ENCODE measurements around the gene CRB1.

CRB1 gene

GRCh38 chr1:197439708-197440280, 171.7 kb downstream of the CRB1 start:
- H3K27me3 ChIP-seq (ENCODE audit: insufficient read depth, low read depth, severe bottlenecking) = no peaks in the 10 kb centered on the region
- TF ChIP-seq CTCF (IDR thresholded peaks at IDR 0.05; ENCODE audit: low read depth, low read length) = no peak
- no peak overlapping the region for H3K4me3 ChIP-seq (ENCODE audit: low read depth, low read length)
- no peaks in the 10 kb centered on the region for H3K36me3 ChIP-seq
- H3K27ac ChIP-seq = no peak overlapping the region
- H3K9me3 ChIP-seq (ENCODE audit: severe bottlenecking) = no peaks in the 10 kb centered on the region
- DNase-seq = no peak

GRCh38 chr1:197440715-197441114, 172.7 kb downstream of the CRB1 start:
- no peak for TF ChIP-seq CTCF (IDR thresholded peaks at IDR 0.05; ENCODE audit: low read depth, low read length)
- H3K4me3 ChIP-seq (ENCODE audit: low read depth, low read length) = no peak overlapping the region
- no peaks in the 10 kb centered on the region for H3K27me3 ChIP-seq (ENCODE audit: insufficient read depth, low read depth, severe bottlenecking)
- H3K9me3 ChIP-seq (ENCODE audit: severe bottlenecking) = no peaks in the 10 kb centered on the region
- H3K36me3 ChIP-seq = no peaks in the 10 kb centered on the region
- DNase-seq = no peak
- H3K27ac ChIP-seq = no peak overlapping the region

- Histone ChIP-seq H3K27ac (no peak overlapping the region), H3K4me3 (ENCODE audit: low read depth, low read length) (no peak overlapping the region)
These were observed 174.0 kb downstream of the CRB1 start for GRCh38 chr1:197441999-197442414.

GRCh38 chr1:197444755-197445154, 176.7 kb downstream of the CRB1 start:
- H3K27me3 ChIP-seq (ENCODE audit: insufficient read depth, low read depth, severe bottlenecking) = no peaks in the 10 kb centered on the region
- no peak overlapping the region for H3K4me3 ChIP-seq (ENCODE audit: low read depth, low read length)
- no peak for DNase-seq
- H3K36me3 ChIP-seq = no peaks in the 10 kb centered on the region
- H3K9me3 ChIP-seq (ENCODE audit: severe bottlenecking) = no peaks in the 10 kb centered on the region
- TF ChIP-seq CTCF (IDR thresholded peaks at IDR 0.05; ENCODE audit: low read depth, low read length) = no peak
- no peak overlapping the region for H3K27ac ChIP-seq

More at GRCh38 chr1:197441999-197442414, 174.0 kb downstream of the CRB1 start:
- TF ChIP-seq CTCF (IDR thresholded peaks at IDR 0.05; ENCODE audit: low read depth, low read length) = no peak
- Histone ChIP-seq H3K9me3 (ENCODE audit: severe bottlenecking) (no peaks in the 10 kb centered on the region), H3K27me3 (ENCODE audit: insufficient read depth, low read depth, severe bottlenecking) (no peaks in the 10 kb centered on the region), H3K36me3 (no peaks in the 10 kb centered on the region)
- DNase-seq = no peak

DNA sequence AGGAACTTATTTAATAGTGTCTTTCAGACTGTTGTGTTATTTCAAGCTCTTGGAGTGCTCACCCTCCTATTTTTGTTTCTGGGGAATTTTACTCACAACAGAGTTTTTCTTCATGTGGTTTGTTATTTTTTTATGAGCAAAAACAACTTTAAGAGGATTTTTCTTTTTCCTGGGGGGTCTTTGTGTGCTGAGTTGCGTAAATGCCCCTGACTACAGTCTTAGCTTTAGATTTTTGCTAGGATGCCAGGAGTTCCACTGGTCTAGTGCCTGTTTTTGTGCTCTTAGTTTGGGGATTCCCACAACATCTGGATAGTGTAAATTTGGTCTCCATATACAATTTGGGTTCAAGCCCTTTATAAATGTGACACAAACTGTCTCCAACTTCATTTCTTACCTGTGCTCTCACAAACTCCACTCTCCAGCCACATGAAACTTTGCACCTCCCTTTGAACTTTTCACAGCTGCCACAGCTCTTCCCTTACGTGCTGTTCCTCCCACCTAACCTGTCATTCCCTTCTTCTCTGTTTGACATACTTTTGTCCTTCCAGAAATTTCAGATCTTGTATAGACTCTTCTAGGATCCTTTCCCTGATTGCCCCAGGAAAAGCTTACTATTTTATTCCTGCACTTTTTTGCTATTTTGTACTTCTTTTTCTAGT, 180.2 kb downstream of the CRB1 start:
- no peaks in the 10 kb centered on the region for H3K27me3 ChIP-seq (ENCODE audit: insufficient read depth, low read depth, severe bottlenecking)
- no peak for TF ChIP-seq CTCF (IDR thresholded peaks at IDR 0.05; ENCODE audit: low read depth, low read length)
- no peak for DNase-seq
- no peak overlapping the region for H3K4me3 ChIP-seq (ENCODE audit: low read depth, low read length)
- H3K27ac ChIP-seq = no peak overlapping the region
- no peaks in the 10 kb centered on the region for H3K9me3 ChIP-seq (ENCODE audit: severe bottlenecking)
- no peaks in the 10 kb centered on the region for H3K36me3 ChIP-seq

DNA sequence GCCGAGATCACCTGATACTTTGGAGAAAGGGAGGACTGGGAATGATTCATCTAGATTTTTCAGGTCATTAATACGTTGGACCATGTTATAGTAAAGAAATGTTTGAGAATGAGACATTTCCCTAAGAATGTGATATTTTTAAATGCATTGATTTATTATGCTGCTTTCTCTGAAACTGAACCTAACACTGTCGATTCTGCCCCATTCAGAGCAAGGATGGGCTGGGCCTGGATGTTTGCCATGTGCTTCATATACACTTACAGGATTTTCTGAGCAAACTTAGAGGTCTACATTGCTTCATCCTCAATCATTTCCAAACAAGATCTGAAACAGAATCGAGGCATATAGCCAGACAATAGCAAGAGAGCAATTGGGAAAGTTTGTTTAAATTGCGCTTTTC, 183.3 kb downstream of the CRB1 start:
- no peak overlapping the region for H3K4me3 ChIP-seq (ENCODE audit: low read depth, low read length)
- no peaks in the 10 kb centered on the region for H3K36me3 ChIP-seq
- no peak overlapping the region for H3K27ac ChIP-seq
- H3K27me3 ChIP-seq (ENCODE audit: insufficient read depth, low read depth, severe bottlenecking) = no peaks in the 10 kb centered on the region
- no peaks in the 10 kb centered on the region for H3K9me3 ChIP-seq (ENCODE audit: severe bottlenecking)
- no peak for DNase-seq
- TF ChIP-seq CTCF (IDR thresholded peaks at IDR 0.05; ENCODE audit: low read depth, low read length) = no peak

Data from WERI-Rb-1 (cell line).